Left forelimb (tissue), 1 donor: ENCODE data around the gene SLC35F4.
"Not testable (repeated sequence)": the region's sequence is repeated elsewhere in the genome, so short reads cannot be mapped to it uniquely, and the experiment has no call there.

Source experiments
- DNase-seq: peaks from one replicate; pipeline ENCODE4 v3.0.0-alpha.2; 2018; ENCODE audit warnings: low spot score

SLC35F4 gene

DNA sequence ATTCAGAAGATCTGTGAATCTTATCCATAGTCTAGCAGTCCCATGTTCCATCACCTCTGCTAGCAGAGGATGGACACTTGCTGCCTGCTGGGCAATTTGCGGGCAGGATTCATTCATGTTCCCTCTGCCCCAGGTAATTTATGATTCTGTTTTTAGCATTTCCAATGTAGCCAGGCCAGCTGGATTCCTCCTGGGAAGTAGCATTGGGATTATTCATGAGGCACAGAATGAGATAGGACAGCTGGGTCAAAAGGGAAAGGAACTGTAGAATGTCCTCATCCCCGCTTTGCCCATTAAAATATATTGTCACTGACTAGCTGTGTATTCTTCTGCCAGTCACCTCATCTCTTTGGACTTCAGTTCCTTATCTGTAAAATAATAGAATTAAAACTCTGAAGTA lies 68.7 kb downstream of the SLC35F4 start:
- no peak for DNase-seq

DNA sequence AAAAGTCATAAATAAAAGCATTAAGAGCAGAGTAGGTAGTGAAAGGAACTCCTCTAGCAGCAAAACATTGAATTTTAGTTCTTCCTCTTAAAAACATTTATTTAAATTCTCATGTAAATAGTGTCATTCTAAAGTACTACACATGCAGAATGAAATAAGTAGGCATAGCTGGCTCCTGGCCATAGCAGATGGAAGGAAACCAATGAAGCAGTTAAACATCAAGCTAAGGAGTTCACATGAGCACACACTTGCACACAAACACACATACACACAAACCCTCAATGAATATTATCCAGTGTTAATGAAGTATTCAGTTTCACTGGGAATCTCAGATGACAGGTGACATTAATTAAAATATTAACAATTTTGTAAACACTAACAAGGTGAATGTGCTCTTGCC lies 69.3 kb downstream of the SLC35F4 start:
- no peak for DNase-seq

DNA sequence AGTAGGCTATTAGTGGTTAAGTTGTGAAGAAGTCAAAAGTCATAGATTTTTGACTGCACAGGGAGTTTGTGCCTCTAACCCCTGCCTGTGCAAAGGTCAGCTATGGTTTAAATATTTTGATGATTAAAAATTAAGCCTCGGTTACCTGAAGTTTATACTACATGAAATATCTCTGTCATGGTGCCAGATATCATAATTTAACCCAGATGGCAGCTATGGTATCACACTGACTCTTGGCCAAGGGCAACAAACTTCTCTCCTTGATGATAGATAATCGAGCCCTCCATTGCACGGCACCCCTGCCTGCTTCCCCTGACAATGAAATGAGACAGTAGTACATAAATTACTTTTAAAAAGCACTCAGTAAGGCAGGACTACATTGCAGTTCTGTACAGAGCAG lies 80.8 kb downstream of the SLC35F4 start:
- no peak for DNase-seq

DNA sequence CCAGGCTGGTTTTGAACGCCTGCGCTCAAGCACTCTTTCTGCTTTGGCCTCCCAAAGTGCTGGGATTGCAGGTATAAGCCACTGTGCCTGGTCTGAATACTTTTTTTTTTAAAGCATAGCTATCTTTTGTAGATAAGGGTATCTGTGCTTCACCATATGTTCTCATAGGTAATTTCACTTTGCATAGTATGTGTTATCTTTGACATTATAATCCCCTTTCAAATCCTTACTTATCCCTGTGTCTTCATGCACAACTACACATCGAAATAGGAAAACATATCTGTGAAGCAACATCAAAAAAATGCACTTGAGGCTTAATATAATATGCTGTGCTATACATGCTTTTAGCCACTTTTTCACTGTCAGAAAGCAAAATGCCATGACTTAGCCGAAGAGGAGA lies 94.1 kb downstream of the SLC35F4 start:
- DNase-seq, result no peak

DNA sequence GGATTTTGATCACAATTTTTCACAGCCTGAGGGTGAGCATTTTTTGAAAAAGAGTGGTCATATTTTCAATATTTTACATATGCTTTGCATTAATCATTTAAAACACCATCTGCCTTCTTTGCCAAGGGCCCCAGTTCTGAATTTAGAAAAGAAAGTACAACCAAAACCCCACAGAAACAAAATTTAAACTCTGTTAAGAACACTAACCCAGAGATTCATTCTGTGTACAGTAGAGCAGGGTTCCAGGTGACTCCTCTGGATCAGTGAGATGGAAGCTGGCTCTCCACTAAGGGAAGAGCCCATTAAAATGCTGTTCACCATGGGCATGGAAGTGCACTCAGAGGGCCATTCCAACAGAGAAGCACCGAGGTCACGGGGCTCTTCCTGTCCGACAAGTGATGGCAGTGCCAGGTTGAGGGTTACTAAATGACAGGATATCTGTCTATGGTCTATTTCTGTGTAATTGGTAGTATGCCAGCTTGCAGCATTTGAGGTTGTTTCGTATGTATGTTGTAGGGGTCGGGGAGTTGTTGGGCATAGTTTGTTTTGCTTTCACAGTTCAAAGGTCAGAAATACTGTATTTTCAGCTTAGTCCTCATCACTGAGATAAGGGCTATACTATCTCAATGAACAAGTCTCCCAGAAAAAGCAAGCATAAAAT lies 95.9 kb downstream of the SLC35F4 start:
- no peak for DNase-seq

DNA sequence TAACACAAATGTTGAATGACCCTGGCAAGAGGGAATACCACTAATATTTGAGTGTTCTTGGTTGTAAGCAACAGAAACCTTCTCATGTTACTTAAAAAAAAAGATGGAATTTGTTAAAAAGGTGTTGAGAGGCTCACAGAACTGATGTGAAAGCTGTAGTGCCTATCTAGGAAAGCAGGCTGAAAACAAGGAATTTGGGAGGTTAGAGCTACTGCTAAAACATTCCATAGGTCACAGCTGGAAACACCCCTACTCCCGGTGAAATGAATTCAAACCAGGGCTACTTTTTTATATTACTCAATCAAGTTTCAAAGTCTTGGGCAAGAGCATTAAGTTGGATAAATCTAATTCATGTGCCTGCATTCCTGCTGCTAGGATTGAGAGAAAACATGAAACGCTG lies 104.1 kb downstream of the SLC35F4 start:
- no peak for DNase-seq

DNA sequence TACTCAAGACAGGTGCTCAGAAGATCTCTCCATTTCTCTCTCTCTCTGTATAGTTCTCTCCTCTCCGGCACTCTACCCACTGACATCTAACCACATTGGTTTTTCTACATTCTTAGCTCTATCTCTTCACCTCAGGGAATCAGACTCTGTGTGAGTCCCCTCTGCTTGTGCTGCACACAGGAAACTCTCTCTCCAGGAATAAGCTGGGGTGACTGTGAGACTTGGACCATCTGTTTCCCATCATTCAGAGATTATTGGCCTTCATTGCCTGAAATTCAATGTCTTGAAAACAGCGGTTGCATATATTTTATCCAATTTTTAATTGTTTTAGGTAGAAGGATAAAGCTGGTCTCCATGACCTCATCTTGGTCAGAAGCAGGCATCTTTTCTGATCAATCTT lies 105.0 kb downstream of the SLC35F4 start:
- no peak for DNase-seq

DNA sequence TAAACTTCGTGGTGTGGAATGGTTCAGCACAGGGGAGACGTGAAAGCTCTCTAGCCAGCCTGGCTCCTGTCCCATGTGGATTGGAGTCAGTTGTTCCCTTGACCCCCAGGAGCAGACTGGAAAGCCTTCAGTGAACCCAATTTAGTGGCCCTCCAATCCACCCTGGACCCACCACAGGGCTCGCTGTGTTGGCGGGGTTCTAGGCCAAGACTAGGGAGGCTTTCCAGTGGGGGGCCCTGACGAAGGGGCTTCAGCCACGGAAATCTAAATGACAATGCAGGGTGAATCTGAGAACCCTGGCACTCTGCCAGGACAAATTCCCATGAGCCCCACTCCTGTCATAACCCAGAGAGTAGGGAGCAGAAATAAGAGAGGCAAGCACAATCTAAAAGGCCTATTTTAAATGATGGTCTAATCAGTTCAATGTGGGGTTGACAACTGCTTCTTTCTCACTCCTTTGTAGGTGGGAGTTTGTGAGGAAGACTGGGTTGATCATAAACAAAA lies 110.8 kb downstream of the SLC35F4 start:
- no peak for DNase-seq

DNA sequence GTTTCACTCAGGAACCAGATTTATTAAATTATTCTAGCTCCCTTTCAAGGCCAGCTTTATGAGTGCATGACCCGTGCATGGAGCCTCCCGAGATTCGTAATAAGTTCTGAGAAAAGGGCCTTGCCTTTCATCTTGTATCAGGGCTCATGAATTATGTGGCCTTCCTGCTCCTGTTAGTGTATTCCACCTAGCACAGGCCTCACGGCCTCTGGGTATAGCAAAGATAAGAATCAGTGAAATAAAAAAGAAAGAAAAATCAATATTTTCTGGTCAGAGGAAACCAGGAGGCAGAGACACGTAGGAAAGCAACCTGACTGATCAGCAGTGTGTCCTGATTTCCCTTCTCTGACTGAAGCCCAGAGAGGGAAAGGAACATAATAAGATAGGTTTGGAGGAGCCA lies 111.4 kb downstream of the SLC35F4 start:
- no peak for DNase-seq

DNA sequence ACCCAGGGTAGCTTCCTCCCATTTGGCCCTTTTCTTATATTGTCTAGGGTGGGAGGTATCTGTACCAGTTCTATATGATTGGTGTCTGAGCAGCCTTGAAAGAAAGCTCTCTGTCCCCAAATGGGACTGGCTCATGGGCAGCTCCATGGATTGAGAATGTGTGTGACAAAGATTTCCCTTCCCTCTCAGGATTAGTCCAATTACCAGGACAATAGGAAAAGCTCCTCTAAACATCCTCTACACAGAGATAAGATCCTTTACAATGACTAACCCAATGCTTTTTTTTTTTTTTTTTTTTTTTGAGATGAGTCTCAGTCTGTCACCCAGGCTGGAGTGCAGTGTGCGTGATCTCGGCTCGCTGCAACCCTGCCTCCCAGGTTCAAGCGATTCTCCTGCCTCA lies 112.1 kb downstream of the SLC35F4 start:
- no peak for DNase-seq

DNA sequence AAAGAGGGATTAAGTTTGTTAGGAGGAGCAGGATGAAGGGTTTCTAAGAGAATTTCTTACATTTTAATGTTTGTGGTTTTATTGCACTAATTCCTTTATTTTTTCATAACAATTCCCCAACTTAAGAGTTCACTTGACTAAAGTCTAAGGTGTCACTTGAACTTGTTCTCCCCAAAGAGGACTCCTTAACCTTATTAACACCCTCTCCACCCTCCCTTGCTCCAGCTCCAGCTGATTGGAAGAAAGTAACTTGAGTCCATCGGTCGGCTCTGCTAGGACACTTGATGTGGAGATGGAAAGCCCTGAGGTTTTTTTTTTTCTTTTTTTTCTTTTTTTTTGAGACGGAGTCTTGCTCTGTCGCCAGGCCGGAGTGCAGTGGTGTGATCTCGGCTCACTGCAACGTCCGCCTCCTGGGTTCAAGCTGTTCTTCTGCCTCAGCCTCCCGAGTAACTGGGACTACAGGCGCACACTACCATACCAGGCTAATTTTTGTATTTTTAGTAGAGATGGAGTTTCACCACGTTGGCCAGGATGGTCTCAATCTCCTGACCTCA lies 113.7 kb downstream of the SLC35F4 start:
- DNase-seq, result not testable (repeated sequence)

DNA sequence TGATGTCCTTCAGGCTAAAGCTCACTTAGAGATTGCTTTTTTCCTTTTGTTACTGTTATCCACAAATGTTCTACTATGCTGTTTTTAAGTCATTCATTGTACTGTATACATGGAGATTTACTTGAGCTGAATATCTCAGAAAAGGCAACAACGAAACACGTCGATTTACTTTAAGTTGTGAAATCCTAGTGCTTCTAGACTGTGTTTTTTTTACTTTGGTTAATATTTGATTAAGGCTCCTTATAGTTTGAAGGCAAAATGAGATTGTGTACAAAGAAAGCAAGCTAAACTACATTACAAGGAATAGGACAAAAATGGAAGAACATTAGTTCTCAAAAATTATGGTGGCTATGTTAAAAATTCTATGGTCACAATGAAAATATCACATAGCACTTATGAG lies 114.5 kb downstream of the SLC35F4 start:
- DNase-seq, result no peak

DNA sequence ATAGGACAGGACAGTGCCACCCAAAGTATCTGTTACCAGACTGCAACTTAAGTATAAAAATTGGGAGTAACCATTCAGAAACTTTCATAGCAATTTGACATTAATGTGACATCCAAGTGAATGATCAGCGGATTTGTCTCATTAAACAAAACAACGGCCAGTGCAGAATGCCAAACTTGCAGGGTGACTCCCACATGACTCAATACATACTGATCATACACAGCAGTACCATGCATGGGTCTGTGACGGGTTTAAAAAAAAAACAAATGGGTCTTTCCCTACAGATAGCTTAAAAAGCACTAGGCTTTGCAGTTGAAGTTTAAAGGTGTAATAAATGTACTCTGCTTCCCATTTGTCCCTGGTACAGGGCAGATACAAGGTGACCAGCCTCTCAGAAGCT lies 116.6 kb downstream of the SLC35F4 start:
- no peak for DNase-seq

DNA sequence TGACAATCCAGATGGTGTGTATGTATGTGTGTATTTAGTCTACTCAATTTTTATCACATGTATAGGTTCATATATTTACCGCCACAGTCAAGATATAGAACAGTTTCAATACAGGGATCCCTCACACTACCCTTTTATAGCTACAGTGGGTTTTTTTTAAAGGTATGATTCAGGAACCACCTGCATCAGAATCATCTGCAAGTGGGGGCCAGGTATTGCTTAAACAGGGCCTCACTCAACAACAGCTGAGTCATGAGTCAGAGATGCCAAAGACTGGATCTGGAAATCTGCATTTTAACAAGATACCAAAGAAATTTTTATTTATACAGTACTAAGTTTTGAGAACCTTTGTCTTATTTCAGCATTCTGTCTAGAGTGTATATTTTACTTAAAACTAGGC lies 117.6 kb downstream of the SLC35F4 start:
- DNase-seq, result no peak

DNA sequence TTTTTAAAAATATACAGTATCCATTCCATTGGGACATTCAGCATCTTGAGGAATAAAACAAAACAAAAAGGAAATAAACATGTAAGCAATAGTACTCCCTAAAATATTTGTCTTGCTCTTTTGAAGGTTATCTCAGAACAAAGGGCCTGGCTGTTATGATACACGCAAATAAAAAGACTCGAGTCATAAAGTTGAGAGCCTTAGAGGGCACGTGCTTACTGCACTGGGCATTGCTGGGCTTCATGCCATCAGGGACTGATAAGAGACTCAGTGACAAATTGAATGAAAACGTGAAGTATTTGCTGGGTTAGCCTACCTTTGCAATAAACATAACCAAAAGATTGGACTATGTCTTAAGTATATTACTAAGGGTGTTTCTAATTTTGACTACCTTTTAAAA lies 118.9 kb downstream of the SLC35F4 start:
- no peak for DNase-seq

DNA sequence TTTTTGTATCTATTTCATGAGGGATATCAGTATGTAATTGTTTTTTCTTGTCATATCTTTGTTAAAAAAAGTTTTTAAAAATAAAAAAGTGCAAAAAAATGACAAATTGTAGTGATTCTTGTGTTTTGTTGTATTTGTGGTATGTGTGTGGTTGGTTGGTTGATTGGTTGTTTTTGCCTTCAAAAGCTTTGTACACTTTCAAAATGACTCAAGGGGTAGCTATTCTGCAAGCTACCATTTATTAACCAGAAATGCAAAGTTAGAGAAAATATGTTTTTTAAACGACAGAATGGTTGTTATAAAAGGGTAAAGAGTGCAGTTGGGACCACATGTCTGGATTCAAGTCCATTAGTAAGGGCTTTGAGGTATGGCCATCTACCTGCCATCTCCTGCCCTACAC lies 119.3 kb downstream of the SLC35F4 start:
- no peak for DNase-seq

DNA sequence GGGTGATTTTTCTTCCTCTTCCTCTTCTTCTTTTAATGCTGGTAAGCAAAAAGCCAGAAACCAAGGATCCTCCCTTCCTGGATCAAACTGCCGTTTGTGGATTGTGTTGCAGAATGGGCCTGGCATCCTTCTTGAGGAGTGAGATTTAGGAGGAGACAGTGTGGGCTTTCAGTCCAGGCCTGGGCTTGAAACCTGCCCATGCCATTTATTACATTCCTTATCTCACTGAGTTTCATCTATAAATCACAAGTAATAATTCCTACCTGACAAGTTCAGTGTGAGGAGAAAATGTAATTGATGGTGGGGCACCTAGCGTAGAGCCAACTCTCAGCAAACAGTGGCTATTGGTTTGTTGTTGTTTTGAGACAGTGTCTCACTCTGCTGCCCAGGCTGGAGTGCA lies 126.4 kb downstream of the SLC35F4 start:
- DNase-seq, result no peak

DNA sequence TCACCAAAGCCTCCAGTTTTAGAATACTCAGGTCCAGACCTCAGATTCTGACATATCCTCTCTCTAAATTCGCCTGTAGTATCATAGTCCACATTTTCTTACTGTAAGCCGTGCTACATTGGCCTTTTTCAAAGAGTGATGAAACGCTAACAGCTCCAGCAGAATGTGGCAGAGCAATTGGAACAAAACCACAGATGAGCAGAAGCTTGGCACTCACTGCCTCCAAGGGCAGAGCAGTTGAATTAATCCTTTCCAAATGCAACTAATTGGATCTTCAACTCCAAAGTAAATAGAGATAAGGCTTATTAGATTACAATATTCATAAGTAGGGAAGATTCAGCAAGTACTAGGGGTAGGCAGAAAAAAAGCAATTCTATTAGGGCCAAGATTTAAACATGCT lies 128.3 kb downstream of the SLC35F4 start:
- no peak for DNase-seq

DNA sequence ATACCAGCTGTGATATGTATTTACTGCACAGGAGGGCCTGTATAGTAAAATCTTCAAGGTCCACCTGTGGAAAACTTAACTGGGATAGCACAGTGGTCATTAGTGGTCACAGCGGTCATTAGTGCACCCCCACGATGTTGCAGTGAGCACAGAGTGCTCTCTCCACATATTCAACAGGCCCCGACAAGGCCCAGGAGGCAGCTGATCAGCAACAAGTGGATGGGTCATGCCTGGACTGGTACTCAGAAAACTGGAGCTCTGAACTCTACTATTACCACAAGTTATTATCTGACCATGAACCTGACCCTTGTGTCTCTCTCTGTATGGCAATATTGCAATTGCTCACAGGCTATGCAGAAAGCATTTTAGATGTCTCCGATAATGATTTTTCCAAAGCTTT lies 129.5 kb downstream of the SLC35F4 start:
- DNase-seq, result no peak

DNA sequence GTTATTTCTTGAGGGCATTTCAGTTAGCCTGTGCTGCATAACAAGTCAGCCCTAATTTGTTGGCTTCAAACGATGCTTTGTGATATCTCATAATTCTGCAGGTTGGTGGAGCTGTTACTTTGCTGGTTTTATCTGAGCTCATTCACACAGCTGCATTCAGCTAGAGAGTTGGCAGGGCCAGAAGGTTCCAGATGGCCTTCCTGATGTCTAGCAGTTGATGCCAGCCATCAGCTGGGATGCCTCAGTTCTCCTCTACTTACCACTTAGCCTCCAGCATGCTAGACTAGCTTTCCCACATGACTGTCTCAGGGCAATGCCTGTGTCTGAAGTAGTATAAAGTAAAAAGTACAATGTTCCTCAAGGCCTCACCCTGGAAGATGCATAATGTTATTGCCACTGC lies 130.6 kb downstream of the SLC35F4 start:
- DNase-seq, result no peak

DNA sequence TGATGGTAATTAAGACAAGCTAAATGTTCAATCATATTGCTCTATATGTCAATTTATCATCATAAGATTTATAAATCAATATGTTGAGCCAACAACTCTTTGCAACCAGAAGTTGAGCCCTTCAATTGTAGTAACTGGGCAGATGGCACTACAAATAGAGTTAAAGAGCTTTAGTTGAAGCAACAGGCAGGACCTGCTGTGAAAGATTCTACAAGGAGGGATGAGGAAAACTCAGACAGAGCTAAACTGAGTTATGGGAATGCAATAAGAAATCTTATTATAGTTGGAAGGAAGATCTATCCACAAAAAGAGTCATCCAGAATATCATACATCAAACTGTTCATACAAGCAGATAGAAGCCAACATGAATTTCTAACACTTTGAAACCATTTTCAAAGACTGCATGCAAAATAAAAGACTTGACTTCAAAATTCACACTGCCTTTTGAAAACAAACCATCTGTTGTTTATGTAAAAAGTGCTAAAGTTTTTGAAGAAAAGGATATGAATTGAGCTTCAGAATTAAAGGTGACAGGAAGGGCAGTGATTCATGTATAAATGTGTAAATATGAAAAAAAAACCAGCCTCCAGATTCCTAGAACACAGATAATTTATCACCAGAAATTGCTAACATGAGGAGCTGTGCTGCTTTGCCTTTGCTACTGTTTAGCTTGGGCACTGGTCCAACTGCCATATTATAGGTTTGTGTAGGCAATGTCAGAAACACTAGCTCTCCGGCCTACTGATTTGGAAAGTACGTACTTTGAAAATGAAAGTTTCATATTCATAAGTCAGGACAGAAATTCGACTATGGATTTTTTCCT lies 133.2 kb downstream of the SLC35F4 start:
- no peak for DNase-seq

DNA sequence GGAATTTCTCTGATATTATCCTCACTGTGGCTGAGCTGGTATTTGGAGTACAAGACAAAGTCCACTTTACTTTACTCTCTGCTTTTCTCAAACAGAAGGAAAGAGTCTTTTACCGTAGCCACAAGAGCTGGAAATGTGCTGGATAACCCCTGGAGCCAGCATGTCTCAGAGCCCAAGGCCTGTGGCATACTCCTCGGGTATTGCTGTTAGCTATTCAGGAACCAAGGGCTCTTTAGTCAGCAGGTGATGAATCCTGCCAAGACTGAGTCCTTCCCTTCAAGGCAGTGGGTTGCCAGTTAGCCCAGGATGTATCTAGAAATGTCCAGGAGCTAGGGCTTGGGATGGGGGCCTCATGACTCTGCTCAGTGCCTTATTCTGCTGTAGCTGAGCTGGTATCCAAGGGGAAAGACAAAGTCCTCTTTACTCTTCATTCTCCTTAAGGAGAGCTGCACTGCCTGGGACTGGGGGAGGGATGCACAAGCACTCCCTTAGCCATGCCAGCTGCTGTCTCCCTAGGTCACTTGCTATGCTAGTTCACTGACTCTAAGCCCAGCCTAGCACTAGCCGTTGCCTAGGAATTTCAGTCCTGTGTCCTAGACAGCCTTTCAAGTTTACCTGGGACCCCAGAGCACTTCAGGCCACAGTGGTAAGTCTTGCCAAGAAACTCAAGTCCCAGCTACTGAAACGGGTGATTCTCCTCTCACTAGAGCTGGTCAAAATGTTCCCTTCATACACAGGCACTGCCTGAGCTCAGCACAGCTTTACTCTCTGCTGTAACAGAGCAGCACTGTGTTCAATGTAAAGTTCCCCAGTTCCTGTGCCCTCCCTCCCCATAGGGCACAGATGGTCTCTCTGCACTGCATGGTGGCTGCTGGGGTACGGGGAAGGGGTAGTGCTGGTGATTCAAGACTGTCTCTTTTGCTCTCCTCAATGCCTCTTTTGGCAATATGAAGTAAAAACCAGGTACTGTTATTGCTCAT lies 136.4 kb downstream of the SLC35F4 start:
- no peak for DNase-seq
